Stimulated activated CD8-positive, alpha-beta memory T cell treated with anti-CD3 and anti-CD28 coated beads, Interleukin-4, amount 100 ng/mL, for 24 hours (primary cell): ENCODE results near the gene KMT2B.
"Not testable (repeated sequence)": the region's sequence is repeated elsewhere in the genome, so short reads cannot be mapped to it uniquely, and the experiment has no call there.

ENCODE experiments used
- DNase-seq: peaks from one replicate; pipeline ENCODE4 v3.0.0-alpha.2; 2020; ENCODE audit warnings: low read depth

The KMT2B gene

DNA sequence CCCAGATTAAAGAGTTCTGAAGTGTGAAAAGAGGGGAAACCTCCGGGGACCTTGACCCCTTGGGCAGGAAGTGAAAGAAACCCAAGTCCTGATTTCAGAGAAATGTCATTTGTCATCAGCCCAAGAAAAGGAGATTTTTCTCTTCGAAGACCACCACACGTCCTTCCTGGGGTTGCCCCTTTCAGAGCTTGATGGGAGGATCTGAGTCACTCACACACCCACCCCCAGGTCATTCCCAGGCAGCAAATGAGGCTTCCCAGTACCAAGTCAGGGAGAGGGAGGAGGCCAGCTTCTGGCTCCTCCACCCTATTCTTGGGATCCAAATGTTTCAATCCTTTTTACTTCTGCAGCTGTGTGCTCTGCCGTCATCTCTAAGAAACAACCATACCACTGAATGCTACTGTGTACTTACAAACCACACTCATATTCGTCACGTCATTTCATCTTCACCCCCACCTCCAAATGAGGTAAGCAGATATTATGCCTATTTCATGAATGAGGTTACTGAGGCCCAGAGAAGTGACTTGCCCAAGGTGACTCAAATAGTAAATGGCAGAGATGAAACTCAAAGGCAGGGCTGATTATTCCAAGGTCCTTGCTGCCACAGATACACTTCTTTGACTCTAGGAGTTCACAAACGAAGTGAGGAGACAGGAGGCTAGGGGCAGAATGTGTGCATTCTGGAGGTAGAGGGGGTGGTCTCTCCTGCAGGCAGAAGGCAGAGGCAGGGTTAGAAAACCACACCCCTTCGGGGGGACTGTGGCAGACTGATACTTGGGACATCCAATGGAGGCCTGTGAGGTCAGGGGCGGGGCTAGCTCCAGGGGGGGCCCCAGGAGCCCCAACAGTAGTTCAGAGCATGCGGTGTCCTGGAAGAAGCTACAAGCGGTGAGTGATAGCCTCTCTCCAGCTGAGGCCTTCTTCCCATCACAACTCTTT lies 5.0 kb upstream of the KMT2B start:
- peak; percentile 74 for DNase-seq

DNA sequence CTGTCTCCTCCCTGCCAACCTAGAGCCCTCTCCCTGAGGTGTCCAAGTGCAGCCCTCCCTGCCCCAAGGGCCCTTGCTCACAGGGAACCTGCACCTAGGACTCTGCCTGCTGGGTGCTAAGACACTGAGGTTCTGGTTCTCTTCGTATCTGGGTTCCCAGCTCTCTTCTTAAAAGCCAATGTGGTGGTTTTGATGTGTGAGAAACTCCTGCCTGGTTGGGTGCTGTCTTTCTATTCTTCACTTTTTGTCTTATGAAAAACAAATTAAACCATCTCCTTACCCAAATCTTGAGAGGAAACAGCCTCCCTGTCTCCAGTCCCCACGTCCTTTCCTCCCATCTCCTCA lies 4.3 kb upstream of the KMT2B start:
- no peak for DNase-seq

DNA sequence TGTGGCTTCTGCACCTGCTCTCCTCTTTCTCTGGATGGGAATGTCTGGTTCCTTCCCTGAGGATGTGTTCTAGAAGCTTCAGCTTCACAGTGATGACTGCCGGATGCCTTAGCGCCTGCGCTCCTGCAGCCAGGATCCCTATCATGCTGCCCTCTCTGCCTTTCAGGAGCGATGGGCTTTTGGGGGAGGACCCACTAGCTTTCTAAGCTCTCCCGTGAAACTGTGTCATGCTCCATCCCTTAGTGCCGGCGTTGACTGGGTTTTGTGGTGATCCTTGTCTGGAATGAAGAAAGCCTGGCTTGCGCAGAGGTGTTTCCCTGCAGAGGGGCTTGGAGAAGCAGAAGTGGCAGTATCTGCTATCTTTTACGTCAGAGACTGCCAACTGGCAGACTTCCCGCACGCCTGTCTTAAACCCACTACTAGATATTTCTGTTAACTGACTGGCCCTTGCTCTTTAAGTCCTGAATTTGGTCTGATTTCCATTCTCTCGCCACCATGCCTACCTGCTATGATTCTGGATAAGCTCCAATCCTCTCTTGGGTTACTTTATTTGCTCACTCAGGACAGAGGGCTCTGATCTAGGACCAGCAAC lies 3.8 kb upstream of the KMT2B start:
- DNase-seq = no peak

DNA sequence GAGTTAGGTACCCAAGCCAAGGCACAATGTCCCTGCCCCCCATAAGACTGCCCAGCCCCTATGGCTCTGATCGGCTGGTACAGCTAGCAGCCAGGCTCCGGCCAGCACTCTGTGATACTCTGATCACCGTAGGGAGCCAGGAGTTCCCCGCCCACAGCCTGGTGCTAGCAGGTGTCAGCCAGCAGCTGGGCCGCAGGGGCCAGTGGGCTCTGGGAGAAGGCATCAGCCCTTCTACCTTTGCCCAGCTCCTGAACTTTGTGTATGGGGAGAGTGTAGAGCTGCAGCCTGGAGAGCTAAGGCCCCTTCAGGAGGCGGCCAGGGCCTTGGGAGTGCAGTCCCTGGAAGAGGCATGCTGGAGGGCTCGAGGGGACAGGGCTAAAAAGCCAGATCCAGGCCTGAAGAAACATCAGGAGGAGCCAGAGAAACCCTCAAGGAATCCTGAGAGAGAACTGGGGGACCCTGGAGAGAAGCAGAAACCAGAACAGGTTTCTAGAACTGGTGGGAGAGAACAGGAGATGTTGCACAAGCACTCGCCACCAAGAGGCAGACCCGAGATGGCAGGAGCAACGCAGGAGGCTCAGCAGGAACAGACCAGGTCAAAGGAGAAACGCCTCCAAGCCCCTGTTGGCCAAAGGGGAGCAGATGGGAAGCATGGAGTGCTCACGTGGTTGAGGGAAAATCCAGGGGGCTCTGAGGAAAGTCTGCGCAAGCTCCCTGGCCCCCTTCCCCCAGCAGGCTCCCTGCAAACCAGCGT lies 3.0 kb upstream of the KMT2B start:
- no peak for DNase-seq

DNA sequence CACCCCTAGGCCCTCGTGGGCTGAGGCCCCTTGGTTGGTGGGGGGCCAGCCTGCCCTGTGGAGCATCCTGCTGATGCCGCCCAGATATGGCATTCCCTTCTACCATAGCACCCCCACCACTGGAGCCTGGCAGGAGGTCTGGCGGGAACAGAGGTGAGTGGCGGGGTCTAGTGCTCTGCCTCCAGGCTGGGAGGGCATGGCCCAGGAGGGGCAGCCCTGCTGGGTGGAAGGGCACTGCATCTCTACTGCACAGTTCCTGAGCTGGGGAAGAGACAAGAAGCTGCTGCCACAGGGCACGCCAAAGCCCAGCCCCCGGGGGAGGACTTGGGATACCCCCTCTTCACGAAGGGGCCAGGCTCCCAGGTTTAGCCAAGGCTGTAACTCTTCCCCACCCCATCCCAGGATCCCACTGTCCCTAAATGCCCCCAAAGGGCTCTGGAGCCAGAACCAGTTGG lies 2.4 kb upstream of the KMT2B start:
- DNase-seq = no peak

DNA sequence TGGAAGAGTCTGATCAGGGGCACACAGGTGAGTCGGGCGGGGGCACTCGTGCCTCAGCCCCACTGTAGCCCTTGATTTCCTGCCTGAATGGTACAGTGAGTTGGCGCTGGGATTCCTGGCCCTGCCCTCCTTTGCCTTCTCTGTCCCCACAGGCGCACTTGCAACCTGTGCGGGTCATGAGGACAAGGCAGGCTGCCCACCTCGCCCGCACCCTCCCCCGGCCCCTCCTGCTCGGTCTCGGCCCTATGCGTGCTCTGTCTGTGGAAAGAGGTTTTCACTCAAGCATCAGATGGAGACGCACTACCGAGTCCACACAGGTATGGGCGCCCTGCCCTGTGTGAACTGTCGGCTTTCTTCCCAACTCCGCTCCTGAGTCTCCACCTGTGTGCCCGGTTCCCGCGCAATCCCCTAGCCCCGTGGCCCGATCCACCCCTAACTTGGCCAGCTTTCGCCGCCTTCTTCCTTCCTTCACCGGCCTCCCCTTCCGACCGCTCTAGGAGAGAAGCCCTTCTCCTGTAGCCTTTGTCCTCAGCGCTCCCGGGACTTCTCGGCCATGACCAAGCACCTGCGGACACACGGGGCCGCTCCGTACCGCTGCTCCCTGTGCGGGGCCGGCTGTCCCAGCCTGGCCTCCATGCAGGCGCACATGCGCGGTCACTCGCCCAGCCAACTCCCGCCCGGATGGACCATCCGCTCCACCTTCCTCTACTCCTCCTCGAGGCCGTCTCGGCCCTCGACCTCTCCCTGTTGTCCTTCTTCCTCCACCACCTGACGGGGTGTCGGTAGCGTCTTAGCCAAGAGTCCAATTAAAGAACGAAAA lies 1.6 kb upstream of the KMT2B start:
- no peak for DNase-seq

DNA sequence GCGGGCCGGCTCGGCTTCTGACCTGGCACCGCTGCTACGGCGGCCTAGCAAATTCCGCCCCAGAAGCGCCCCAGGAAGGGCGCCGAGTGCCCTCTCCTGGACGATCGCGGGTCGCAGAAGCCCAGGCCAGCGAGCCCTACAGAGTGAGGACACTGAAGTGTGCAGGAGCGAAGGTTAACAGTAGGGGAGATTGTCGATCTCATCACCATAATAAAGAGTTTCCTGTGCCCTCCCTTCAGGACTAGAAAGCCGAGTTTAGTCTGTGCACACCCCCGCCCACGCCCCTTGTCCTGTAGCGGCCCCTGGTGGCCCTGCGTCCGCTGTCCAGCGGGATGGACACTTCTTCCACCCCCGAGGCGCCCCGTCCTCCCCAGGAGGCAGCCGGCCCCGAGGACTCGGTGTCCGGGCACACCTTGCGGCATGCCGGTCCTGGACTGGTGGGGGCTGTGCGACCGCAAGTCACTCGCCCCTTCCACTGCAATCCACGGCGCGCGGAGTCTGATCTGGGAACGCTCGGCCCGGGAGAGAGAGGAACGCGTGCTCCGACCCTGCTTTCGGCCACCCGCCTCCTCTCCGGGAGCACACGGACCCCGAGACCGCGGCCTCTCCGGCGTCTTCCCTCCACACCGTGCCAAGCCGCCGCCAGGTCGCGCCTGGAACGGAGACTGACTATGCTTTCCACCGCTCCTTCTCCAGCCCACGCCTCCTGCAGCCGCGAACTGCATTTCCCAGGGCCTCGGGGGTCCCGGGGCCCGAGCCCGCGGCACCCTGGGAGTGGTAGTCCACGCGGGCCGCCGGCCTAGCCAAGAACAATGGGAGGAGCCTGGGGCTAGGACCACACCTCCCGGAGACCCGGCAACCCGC lies 770 bp upstream of the KMT2B start:
- DNase-seq = peak; percentile 96

DNA sequence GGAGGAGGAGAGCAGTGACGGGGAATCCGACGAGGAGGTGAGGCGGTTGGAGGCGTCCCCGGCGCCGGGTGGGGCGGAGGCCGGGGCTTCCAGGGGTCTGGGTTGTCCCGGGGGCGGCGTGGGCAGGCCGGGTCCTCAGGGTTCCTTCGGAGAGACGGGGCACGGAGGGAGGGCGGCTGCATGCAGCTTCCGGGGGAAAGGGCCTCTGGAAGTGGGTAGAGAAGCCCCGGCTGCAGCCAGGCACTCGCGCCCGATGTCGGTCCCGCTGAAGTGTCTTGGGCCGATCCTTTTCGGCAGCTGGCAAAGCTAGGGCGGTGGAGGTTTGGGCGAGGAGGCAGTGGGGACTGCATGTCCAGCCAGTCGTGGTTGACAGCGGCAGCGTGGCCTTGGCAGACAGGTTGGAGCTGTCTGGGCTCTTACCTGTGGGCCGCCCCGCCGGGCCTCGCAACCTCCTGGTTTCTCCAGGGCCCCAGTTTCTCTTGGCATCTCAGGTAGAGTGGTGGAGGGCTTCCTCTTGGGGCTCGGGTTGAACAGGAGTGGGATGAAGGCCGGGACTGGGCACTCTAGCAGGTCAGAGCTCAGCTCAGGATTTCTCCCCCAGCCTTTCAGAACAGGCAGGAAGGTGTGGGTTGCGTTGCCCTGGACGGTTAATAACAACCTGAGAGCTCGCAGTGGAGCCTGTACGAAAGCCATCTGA lies 690 bp downstream of the KMT2B start:
- peak; percentile 53 for DNase-seq

DNA sequence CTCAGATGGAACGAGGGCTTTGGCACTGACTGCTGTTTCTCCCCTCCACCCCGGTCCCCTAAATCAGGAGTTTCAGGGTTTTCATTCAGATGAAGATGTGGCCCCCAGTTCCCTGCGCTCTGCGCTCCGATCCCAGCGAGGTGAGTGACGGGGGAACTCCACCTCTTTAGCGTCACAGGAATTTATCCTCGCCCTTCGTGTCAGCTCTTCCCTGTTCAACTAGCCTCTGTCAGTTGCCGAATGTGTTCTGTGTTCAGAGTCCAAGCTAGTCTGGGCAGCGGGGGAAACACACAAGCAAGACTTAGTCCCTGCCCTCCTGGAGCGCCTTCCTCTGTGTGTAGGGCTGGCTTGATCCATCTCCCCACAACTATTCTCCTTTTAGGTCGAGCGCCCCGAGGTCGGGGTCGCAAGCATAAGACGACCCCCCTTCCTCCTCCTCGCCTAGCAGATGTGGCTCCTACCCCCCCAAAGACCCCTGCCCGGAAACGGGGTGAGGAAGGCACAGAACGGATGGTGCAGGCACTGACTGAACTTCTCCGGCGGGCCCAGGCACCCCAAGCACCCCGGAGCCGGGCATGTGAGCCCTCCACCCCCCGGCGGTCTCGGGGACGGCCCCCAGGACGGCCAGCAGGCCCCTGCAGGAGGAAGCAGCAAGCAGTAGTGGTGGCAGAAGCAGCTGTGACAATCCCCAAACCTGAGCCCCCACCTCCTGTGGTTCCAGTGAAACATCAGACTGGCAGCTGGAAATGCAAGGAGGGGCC lies 1.8 kb downstream of the KMT2B start:
- no peak for DNase-seq

DNA sequence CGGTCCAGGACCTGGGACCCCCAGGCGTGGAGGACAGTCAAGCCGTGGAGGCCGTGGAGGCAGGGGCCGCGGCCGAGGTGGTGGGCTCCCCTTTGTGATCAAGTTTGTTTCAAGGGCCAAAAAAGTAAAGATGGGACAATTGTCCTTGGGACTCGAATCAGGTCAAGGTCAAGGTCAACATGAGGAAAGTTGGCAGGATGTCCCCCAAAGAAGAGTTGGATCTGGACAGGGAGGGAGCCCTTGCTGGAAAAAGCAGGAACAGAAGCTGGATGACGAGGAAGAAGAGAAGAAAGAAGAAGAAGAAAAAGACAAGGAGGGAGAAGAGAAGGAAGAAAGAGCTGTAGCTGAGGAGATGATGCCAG lies 2.3 kb downstream of the KMT2B start:
- no peak for DNase-seq

DNA sequence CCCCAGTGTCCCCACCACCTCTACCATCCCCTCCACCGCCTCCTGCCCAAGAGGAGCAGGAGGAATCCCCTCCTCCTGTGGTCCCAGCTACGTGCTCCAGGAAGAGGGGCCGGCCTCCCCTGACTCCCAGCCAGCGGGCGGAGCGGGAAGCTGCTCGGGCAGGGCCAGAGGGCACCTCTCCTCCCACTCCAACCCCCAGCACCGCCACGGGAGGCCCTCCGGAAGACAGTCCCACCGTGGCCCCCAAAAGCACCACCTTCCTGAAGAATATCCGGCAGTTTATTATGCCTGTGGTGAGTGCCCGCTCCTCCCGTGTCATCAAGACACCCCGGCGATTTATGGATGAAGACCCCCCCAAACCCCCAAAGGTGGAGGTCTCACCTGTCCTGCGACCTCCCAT lies 2.8 kb downstream of the KMT2B start:
- no peak for DNase-seq

DNA sequence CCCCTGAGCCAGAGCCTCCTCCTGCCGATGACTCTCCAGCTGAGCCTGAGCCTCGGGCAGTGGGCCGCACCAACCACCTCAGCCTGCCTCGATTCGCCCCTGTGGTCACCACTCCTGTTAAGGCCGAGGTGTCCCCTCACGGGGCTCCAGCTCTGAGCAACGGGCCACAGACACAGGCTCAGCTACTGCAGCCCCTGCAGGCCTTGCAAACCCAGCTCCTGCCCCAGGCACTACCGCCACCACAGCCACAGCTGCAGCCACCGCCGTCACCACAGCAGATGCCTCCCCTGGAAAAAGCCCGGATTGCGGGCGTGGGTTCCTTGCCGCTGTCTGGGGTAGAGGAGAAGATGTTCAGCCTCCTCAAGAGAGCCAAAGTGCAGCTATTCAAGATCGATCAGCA lies 3.6 kb downstream of the KMT2B start:
- DNase-seq = no peak

DNA sequence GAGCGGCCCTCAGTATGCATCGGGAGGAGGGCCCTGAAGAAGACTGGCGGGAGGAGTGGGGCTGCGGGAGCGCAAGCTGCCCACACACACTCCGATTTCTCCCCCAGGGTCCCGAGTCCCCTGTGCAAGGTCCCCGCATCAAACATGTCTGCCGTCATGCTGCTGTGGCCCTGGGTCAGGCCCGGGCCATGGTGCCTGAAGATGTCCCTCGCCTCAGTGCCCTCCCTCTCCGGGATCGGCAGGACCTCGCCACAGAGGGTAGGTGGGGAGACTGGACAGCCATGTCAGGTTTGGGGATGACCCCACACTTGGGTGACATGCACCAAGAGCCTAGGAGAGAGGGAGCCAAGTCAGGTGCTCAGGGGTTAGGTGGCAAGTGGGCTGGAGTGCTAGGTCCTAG lies 4.7 kb downstream of the KMT2B start:
- no peak for DNase-seq

DNA sequence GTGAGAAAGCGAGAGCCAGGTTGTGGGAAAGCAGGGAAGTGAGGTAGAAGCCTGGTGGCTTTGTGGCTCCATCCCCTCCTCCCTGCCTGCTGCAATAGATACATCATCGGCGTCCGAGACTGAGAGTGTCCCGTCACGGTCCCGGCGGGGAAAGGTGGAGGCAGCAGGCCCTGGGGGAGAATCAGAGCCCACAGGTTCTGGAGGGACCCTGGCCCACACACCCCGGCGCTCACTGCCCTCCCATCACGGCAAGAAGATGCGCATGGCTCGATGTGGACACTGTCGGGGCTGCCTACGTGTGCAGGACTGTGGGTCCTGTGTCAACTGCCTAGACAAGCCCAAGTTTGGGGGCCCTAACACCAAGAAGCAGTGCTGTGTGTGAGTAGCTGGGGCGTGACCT lies 5.1 kb downstream of the KMT2B start:
- no peak for DNase-seq

DNA sequence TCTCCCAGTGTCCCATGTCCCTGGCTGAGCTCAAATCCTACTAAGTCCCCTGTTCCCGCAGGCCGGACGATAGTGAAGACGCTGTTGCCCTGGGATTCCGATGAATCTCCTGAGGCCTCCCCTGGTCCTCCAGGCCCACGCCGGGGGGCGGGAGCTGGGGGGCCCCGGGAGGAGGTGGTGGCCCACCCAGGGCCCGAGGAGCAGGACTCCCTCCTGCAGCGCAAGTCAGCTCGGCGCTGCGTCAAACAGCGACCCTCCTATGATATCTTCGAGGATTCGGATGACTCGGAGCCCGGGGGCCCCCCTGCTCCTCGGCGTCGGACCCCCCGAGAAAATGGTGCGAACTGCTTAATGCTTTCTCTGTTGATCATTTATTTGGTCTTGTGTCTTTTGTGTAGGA lies 5.9 kb downstream of the KMT2B start:
- no peak for DNase-seq

DNA sequence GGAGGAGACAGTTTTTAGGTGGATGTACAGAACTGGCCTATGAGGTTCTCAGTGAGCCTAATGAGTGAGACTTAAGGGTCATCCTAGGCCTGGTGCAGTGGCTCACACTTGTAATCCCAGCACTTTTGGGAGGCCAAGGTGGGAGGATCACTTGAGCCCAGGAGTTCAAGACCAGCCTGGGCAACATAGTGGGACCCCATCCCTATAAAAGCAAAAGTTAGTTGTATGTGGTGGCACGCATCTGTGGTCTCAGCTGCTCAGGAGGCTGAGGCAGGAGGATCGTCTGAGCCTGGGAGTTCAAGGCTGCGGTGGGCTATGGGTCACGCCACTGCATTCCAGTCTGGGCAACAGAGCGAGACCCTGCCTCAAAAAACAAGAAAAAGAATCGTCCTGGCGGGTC lies 6.3 kb downstream of the KMT2B start:
- DNase-seq = not testable (repeated sequence)

DNA sequence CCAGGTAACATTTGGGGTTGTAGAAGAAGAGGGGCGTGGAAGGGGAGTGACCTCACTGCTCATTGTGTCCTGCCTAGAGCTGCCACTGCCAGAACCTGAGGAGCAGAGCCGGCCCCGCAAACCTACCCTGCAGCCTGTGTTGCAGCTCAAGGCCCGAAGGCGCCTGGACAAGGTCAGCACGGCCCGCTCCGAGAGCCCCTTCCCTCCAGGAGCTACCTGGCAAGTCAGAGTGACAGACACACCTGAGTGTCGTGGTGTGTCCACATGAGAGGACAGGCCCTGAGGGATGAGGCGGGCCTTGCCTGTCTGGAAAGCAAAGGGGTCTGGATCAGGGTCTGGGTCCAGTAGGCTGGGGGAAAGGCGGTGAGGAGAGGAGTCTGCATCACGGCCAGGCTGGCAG lies 6.8 kb downstream of the KMT2B start:
- DNase-seq = no peak

DNA sequence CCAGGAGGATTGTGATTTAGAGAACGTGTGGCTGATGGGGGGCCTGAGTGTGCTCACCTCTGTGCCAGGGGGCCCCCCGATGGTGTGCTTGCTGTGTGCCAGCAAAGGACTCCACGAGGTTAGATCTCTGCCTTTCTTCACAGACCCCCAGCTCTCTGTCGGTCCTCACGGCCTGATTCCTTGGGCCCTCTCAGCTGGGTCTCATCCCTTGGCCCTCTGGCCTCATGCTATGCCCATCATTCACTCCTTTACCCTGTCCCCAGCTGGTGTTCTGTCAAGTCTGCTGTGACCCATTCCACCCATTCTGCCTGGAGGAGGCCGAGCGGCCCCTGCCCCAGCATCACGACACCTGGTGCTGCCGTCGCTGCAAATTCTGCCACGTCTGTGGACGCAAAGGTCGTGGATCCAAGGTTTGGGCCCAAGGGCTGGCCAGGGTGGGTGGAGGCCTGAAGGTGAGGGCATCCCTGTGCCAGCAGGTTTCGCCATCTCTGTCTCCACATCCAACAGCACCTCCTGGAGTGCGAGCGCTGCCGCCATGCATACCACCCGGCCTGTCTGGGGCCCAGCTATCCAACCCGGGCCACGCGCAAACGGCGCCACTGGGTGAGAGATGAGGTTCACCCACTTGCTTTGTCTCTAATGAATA lies 7.5 kb downstream of the KMT2B start:
- no peak for DNase-seq
